Erythroblast (primary cell): ENCODE results near the gene MTMR11.

ENCODE experiments used
- DNase-seq, 2 experiments: peaks; one replicate each; lab custom pipeline; 2025; lab: John Stamatoyannopoulos, UW
- GATA1 ChIP-seq: IDR thresholded peaks from 2 replicates; pipeline ENCODE4 v1.6.1; 2011; ENCODE audit warnings: low read depth, mild to moderate bottlenecking, control low read depth, low read length, moderate library complexity
- POLR2A ChIP-seq: IDR thresholded peaks from 2 replicates; pipeline ENCODE4 v1.6.1; 2011; ENCODE audit warnings: mild to moderate bottlenecking, low read length

The MTMR11 gene, protein sequence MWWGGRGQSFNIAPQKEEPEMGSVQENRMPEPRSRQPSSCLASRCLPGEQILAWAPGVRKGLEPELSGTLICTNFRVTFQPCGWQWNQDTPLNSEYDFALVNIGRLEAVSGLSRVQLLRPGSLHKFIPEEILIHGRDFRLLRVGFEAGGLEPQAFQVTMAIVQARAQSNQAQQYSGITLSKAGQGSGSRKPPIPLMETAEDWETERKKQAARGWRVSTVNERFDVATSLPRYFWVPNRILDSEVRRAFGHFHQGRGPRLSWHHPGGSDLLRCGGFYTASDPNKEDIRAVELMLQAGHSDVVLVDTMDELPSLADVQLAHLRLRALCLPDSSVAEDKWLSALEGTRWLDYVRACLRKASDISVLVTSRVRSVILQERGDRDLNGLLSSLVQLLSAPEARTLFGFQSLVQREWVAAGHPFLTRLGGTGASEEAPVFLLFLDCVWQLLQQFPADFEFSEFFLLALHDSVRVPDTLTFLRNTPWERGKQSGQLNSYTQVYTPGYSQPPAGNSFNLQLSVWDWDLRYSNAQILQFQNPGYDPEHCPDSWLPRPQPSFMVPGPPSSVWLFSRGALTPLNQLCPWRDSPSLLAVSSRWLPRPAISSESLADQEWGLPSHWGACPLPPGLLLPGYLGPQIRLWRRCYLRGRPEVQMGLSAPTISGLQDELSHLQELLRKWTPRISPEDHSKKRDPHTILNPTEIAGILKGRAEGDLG

DNA sequence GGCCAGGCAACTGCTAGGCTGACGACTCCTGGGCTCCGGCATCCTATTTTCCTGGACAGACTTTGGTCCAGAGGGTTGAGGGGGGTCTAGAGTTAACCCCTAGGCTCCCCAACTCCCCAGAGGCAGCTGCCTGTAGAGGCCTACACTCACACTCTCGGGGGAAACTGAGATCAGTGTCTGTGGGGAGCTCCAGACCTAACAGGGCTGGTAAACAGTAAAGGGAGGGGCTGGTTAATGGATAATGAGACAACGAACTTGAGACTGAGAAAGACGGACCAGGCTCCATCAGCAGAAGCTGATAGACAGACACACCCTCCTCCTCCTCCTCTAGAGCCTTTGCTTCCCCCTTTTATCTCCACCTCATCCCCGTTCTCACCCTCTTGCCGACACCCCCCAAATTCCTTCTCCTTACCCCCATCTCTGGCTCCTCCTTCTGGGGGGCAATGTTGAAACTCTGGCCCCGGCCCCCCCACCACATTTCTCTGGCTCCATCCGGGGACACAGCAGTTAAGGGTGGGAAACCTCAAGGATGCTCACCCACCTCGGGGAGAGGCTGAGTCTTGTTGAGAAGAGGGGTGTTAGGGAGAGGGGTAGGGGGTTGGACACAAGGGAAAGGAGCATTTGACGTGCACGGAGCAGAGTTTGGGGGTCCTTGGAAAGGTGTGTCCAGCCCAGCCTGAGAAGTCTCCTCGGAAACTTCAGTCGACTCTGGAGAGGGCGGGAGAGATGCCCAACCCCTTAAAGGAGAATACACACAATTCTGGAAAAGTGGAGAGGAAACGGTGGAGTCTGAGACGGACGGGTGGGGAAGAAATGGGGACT, at the start of gene MTMR11:
MTMR11 (minus strand) TSS at position 710 of the 822 bp plus-strand sequence; CDS start at position 478, 232 bp downstream.
- TF ChIP-seq GATA1 (no peak), POLR2A (no peak)
- DNase-seq: peak; percentile 52 to 56

DNA sequence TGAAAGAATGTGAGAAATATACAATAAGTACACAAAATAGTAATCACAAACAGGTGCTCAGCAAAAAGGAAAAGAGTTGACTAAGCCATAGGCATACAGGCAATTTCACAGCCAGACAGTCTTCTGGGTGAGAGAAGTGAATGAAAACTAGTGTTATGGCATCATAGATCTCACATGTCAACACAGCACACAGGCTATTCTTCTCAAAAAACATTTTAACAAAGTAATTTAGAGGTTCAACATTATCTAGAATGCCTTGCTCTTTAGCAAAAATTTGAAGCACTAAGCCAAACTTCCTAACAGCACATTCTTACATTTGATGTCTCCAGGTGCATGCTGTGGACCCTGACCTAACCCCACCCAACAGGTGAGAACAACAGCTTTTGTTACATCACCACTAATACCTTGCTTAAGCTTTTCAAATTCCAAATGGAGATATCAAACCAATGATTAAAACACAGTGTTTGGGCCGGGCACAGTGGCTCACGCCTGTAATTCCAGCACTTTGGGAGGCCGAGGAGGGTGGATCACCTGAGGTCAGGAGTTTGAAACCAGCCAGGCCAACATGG, 43.4 kb upstream of the MTMR11 start:
- TF ChIP-seq GATA1: no peak
- no peak for TF ChIP-seq POLR2A
- no peak for DNase-seq

GRCh38 chr1:149979245-149979971, 42.7 kb upstream of the MTMR11 start:
- TF ChIP-seq GATA1 (no peak), POLR2A (no peak)

DNA sequence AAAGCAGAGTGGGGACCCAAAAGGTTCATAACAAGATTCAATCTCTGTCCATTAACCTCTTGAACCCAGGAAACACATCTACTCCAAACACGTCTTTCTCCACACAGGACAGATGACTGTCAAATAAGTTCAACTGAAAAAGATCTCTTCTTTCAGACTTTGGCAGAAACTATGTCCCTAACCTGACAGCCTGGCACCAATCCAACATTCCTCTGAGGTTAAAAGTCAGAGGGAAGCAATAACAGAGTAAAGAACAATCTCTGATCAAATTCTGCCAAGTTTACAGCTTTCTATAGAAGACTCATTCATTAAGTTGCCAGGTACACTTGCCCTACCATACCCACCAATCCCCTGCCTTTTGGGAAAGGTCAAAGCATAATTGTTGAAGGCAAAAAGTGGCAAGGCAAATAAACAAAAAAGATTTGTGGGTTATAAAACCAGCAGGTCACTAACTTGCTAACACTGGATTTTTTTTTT, 41.9 kb upstream of the MTMR11 start:
- no peak for TF ChIP-seq POLR2A
- no peak for TF ChIP-seq GATA1
- no peak for DNase-seq

More at GRCh38 chr1:149979245-149979971, 42.7 kb upstream of the MTMR11 start:
- no peak for DNase-seq

DNA sequence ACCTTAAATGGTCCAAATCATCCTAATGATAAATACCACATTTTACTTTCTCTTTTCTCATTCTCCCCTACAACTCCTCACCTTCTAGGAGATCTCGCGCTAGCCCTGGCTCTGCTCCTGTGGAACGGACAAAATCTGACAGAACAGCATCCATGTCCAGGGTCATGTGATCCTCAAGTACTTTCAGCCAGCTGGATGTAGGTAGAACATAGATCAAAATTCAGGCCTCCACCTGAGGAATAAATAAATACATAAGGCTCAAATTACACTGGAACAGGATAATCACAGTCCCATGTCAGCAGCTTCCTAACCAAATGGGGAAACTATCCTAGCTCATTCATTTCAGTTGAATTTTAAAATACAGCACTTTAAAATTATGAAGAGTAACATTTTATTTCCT, 40.7 kb upstream of the MTMR11 start:
- DNase-seq: no peak
- TF ChIP-seq GATA1 (no peak), POLR2A (no peak)

- no peak for TF ChIP-seq POLR2A
- TF ChIP-seq GATA1: no peak
Measured at GRCh38 chr1:149972547-149972946, 35.9 kb upstream of the MTMR11 start.

DNA sequence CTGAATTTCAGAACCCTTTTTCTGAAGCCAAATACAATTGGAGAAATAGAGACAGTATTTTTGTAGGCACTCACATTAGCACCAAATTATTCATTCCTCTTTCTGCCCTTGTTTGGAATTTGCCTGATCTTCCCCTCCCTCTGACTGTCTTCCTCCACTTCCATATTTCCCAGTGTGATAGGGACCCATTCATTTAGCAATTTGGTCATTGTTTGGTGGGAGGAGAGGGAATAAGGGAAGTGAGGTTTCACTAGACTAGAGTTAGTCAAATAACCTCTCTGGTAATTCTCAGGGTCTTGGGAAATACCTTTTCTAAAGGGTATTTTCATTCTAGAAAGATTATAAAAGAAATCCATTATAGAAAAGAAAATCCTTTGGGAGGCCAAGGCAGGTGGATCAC, 31.0 kb upstream of the MTMR11 start:
- DNase-seq: no peak
- TF ChIP-seq POLR2A (no peak), GATA1 (no peak)

More at GRCh38 chr1:149972547-149972946, 35.9 kb upstream of the MTMR11 start:
- DNase-seq: no peak

DNA sequence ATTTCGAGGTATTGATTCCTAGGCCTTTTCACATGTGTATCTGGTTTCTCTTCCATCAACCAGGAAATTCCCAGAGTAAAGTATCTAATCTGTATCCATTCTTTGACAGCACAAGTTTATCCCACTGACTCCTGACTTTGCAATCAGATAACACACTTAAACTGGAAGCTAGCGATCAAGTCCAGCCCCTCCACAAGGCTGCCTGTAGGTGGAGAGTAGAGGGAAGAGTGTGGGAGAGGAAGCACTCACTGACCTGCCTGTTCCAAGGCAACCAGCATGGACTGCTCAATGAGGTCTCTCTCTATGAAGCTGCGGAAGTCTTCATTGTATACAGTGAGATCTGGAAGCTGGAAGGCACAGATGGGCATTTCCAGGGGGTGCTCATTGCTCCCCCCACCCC, 30.4 kb upstream of the MTMR11 start:
- TF ChIP-seq POLR2A (no peak), GATA1 (no peak)

DNA sequence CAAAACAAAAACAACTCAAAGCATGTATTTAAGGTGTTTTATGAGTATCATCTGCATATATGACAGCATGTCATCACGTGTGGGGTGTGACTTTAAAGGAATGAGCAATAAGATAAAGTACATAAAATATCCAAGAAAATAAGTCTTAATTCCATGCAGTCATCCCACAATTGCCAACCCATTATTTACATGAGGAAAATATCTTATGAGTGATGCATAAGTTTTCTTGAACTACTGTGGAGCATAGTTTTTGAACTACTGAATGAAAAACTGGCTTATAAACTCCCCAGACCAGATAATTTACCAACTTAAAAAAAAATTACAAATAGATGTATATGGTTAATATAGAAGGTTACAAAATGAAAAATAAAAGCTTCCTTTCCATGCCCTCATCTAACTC, 29.7 kb upstream of the MTMR11 start:
- TF ChIP-seq POLR2A (no peak), GATA1 (no peak)
- DNase-seq: no peak

More for the DNA sequence above, 30.4 kb upstream of the MTMR11 start:
- no peak for DNase-seq

DNA sequence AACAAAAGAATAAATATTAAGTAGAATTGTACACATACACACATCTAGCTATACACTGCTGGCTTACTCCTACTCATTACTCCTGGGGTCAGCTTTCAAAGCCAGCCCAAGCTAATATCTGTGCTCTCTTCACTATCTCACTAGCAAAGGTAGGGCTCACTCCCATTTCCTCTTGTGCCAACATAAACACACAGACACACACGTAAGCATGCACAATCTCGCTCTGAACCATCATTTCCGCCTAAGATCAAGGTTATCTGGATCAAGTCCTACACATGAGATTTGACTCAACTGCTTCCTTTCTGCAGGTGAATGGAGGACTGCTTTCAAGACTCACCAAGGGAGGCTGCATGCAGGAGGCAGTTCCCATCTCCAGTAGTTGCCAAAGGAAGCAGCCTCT, 28.8 kb upstream of the MTMR11 start:
- TF ChIP-seq GATA1 (no peak), POLR2A (no peak)
- no peak for DNase-seq

DNA sequence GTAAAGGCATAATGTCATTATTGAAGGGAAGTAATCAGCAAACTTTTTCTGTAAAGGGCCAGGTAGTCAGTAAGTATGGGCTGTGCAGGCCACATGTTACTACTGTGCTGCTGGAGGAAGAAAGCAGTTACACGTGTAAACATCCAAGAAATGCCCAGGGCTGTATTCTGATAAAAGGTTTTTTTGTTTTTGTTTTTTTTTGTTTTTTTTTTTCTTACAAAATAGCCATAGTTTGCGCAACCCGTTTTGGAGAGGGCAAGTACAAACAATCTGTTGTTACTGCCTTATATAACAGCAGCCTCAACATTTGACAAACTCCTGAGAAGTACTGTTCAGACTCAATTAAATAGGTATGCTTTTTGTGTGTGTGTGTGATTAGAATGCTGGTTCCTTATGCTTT, 26.7 kb upstream of the MTMR11 start:
- TF ChIP-seq GATA1 (no peak), POLR2A (no peak)
- no peak for DNase-seq

DNA sequence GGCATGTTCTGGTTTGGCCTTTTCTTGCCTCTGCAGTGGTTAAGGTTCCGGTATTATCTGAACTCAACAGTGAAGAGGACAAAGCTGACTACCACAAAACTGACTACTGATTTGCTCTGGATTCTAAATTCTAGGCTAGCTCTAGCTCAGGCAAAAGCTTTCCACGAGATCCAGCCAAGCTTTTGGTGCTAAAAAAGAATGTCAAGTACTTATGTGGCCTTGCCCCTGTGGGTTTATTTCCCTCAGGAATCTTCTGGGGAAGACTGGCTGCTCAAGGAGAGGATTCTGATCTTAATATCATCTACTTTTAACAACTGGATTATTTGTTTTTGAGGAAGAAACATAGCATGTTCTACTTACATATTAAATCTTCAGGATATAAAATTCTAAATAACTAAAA, 26.1 kb upstream of the MTMR11 start:
- no peak for DNase-seq
- TF ChIP-seq POLR2A: no peak
- no peak for TF ChIP-seq GATA1
